HG03159 (cell line): Measurements from ENCODE around the gene RBPJL.

Experiments used
- ATAC-seq: cut with Tn5 transposase; IDR thresholded peaks from one replicate; pipeline ENCODE4 v1.9.1; 2021; ENCODE audit warnings: mild to moderate bottlenecking, moderate library complexity; ENCODE audit not compliant: unreplicated experiment

Gene RBPJL

DNA sequence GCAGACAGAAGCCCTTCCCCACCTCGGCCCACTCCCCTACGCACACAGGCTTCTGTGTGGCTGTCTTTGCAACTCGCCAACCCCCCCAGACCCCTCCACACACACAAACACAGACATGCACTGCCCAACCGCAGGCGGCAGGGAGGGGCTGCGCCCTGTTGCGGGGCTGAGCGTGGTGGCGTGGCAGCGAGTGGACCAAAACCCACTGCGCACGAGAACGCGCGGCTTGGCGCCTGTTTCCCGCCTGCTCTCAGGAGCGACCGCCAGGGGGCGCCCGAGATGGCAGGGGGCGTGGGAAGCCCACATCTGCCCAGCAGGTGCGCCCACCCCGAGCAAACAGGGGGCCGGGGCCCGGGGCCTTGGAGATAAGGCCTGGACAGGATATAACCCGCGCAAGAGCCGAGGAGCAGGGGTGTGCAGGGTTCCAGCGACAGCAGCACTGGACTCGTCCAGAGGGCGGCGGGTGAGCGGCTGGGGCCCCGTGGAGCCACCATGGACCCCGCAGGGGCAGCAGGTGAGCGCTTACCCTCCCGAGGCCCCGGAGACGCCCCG, at the start of gene RBPJL:
RBPJL (plus strand) TSS at position 410 of the 552 bp plus-strand sequence; CDS start at position 493, 83 bp downstream.
- no peak for ATAC-seq

GRCh38 chr20:45257161-45257560, 49.5 kb upstream of the RBPJL start:
- no peak for ATAC-seq

DNA sequence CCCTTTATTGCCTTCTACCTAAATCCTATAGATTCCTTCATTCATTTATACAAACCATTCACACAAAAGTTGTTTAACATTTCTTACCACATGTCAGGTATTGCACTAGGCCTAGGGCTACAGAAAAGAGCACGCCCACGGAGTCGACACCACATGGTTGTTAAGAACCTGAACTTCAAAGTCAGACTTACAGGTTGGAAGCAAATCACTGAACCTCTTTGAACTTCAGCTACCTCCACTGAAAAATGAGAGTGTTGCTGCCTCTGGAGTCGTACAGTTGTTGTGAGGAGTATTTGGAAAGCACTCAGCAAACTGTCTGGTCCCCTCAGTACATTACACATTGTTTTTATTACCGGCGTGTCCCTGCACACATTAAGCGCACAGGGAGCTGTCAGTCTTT, 48.9 kb upstream of the RBPJL start:
- ATAC-seq: no peak

GRCh38 chr20:45258259-45258658, 48.4 kb upstream of the RBPJL start:
- no peak for ATAC-seq

DNA sequence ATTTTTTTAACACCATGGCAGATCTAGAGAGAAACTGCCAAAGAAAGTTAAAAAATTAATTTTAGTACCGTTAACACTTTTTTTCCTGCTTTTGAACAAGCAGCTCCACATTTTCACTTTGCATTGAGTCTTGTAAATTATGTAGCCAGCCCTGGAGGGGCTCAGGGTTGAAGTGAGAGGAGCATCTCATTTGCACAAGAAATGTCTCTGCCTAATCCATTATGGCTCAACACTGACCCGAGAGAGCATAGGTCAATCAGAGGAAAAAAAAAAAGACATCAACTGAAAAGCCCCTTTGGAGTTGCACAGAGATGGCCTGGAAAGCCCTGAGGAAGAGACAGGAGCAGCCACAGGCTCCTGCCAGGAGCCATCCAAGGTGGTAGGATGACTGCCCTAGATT, 48.0 kb upstream of the RBPJL start:
- no peak for ATAC-seq

DNA sequence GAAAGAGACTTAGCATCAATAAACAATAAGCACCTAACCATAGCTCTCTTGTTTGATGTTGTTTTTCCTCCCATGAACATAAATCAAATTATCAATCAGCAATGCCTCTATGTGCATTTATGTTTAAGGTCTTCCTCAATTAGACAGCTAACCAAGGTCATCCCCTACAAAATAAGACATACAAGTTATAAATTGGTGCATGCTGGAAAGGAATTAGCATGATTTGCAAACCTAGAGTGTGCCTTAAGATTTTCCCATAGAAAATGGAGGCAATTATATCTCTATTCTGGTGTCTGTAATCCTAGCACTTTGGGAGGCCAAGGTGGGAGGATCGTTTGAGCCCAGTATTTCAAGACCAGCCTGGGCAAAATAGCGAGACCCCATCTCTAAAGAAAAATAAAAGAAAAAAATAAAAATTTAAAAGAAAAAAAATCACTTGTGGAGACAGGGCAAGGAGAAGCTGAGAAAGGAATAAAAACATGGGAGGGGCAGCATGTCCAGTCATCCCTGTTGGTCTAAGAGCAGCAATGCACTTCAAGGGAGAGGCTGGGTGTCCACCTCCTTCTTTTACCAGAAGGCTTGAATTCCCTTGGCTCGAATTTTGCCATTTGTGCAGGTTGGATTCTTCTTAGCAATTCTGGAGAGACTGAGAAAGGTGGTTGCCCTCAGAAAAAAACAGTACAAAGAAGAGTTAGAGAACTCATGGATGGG, 42.9 kb upstream of the RBPJL start:
- no peak for ATAC-seq

GRCh38 chr20:45266977-45267376, 39.7 kb upstream of the RBPJL start:
- no peak for ATAC-seq

DNA sequence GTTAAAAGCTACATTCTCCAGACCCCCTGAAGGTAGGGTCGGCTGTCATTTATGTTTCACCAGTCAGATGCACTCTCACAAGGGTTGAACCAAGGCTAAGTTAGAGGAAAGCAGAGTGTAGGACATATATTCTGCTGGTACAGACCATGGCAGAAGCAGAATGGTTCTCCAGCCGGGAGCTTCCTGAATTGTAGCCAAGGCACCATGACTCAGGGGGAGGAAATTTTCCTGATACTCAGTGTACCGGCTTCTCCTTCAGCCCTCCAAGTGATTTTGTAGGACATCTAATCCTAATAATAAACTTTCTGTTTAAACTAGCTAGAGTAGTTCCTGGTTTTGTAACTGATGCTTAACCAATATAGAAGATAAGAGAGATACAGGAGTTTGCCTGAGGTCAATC, 38.1 kb upstream of the RBPJL start:
- no peak for ATAC-seq

- no peak for ATAC-seq
These were observed 37.6 kb upstream of the RBPJL start for GRCh38 chr20:45269056-45269455.

- no peak for ATAC-seq
These were observed 36.8 kb upstream of the RBPJL start for GRCh38 chr20:45269754-45270270.

- no peak for ATAC-seq
These were observed 31.3 kb upstream of the RBPJL start for GRCh38 chr20:45275338-45275737.

GRCh38 chr20:45279992-45280391, 26.6 kb upstream of the RBPJL start:
- no peak for ATAC-seq

DNA sequence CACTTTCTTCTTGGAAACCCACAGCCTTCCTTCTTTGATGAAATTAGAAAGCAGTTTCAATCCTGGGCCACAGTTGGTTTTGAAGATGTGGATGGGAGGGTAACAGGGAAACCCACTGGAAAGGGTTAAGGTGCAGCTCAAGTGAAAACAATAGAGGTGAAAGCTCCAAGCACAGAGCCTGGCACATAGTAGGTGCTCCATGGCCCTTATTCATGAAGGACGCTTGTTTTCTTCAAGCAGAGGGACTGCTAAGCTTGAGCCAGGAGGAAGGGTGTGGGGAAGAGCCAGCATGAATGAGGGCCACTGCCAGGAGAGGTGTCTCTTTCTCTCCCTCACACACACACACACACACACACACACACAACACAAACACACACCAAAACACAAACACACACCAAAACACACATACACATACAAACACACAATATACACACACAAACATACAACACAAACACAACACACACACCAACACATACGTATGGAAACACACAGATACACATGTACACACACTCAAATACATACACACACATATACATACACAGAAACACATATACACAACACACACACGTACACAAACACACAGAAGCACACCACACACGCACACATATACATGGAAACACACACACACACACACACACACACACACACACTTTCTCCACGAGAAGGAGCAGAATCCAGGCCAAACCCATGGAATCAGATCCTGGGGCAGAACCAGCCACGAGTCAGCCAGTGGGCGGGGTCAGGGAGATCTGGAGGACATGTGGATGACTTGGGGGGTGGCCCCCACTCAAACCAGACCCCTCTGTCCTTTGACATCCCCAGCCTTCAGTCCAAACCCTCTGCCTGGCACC, 23.7 kb upstream of the RBPJL start:
- ATAC-seq: no peak

GRCh38 chr20:45283551-45284057, 23.0 kb upstream of the RBPJL start:
- no peak for ATAC-seq

- ATAC-seq: no peak
These were observed 18.3 kb upstream of the RBPJL start for GRCh38 chr20:45288376-45288775.

DNA sequence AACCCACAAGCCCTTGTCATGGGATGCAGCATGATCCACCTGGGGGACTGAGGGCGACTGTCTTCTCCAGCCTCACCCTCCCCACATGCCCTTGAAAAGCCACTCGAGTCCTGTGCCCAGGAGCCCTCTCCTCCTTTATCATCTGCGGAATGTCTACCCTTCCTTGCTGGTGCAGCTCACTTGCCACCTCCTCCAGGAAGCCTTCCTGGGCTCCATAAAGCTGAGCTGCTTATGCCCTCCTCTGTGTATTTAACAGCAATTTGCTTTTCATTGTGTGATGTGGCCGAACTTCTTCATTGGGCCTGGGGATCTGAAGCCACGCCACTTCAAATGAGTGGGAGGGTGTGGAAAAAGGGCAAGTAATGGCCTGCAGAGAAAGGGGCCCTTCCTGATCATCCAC, 17.8 kb upstream of the RBPJL start:
- no peak for ATAC-seq

GRCh38 chr20:45289942-45290676, 16.5 kb upstream of the RBPJL start:
- no peak for ATAC-seq

- no peak for ATAC-seq
These were observed 15.8 kb upstream of the RBPJL start for GRCh38 chr20:45290677-45291355.

DNA sequence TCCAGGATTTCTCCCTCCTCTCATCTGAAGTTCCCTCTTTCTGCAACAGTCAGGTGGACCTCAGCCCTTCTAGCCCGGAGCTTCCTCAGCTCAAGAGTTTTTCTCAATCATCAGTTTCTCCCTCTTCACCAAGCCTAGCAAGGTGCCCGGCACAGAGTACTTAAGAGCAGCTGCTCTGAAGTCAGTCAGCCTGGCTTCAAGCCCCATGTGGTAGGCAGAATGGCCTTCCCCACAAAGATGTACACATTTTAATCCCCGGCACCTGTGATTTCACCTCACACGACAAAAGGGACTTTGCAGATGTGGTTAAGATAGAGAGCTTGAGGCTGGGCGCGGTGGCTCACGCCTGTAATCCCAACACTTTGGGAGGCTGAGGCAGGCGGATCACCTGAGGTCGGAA, 15.1 kb upstream of the RBPJL start:
- no peak for ATAC-seq

DNA sequence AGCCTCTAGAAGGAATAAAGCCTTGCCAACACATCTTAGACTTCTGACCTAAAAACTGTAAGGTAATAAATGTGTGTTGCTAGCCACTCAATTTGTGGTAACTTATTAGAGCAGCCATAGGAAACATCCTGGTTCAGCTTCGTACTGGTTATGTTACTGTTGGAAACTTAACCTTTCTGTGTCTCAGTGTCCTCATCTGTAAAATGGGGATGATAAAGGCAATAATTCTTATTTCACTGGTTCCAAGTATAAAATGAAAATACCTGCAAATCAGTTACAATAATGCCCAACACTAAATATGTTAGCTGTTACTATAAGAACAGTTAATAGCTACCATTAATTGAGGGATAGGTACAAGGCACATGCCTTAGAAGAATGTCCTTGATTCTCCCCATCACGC, 14.3 kb upstream of the RBPJL start:
- no peak for ATAC-seq
